Adrenal gland (tissue), 12 donors: Measurements from ENCODE around the gene PARVB. TPM values are rescaled to one million over a fixed set of nuclear protein-coding genes. Genes with fewer than 3 reads are reported as not detected.

ENCODE experiments used
- DNase-seq, 7 donors: peaks; one replicate each; pipeline ENCODE4 v3.0.0-alpha.2; 2019 to 2020
- H3K27ac ChIP-seq, 5 donors: fragments of 200-600 bp; sonication (generic) in 4 of 5; 1 replicate in 3 of 5; 2 replicates in 2 of 5; pipeline versions ENCODE4 v1.5.1 to v1.8.0; 2016 to 2020; ENCODE audit warnings: mild to moderate bottlenecking in 1 of 5
- H3K27me3 ChIP-seq: fragments of 200-600 bp; 2 replicates; pipeline ENCODE4 v1.8.0; 2021
- H3K36me3 ChIP-seq, 2 donors: fragments of 200-600 bp; replicated peaks in 1 of 2; 1 replicate in 1 of 2; 2 replicates in 1 of 2; pipeline versions ENCODE4 v1.5.1 to v1.8.0; 2018 to 2022
- H3K4me1 ChIP-seq, 2 donors: fragments of 200-600 bp; replicated peaks in 1 of 2; 1 replicate in 1 of 2; 2 replicates in 1 of 2; pipeline versions ENCODE4 v1.5.1 to v1.8.0; 2018 to 2021
- H3K4me3 ChIP-seq, 4 donors: fragments of 200-600 bp; sonication (generic) in 3 of 4; one replicate each; pipeline ENCODE4 v1.5.1; 2016 to 2018
- H3K9me3 ChIP-seq, 3 donors: fragments of 200-600 bp; sonication (generic) in 1 of 3; replicated peaks in 1 of 3; 1 replicate in 2 of 3; 2 replicates in 1 of 3; pipeline versions ENCODE4 v1.5.1 to v1.8.0; 2016 to 2021
- CTCF ChIP-seq, 6 experiments: fragments of 450-650 bp in 4 of 6; fragments of 200-600 bp in 2 of 6; sonication (generic) in 1 of 6; IDR thresholded peaks; 1 replicate in 5 of 6; 2 replicates in 1 of 6; pipeline versions ENCODE4 v1.5.1 to v1.8.0; 2016 to 2021; ENCODE audit warnings: antibody characterized with exemption in 6 of 6, mild to moderate bottlenecking in 2 of 6, moderate library complexity in 1 of 6
- POLR2A ChIP-seq, 2 donors: fragments of 450-650 bp; IDR thresholded peaks; one replicate each; pipeline ENCODE4 v1.6.1; 2017; ENCODE audit warnings: antibody characterized with exemption in 2 of 2, mild to moderate bottlenecking in 2 of 2, moderate library complexity in 1 of 2
- WGBS, 4 donors: extraction: QIAGEN DNeasy Blood & Tissue Kit in 2 of 4; methylation state at CpG; one replicate each; pipeline versions ENCODE4 v1.1.5 to v1.1.7; 2013 to 2017; 5-methylcytosine and 5-hydroxymethylcytosine counted together
- intact Hi-C, 2 donors: fragments of 100-400 bp; cut with DNase I; formaldehyde crosslinking; loops; one replicate each; pipeline versions ENCODE4 v1.14.1 to v1.15.0; 2022 to 2023
- polyA plus RNA-seq, 3 donors: library from polyadenylated mRNA; stranded (reverse); fragments of 200-250 nt in 2 of 3; fragments of 350-450 nt in 1 of 3; fragmentation: Illumina TruSeq in 1 of 3; extraction: RNeasy Lipid Tissue Mini Kit (QIAGEN cat#74804) in 1 of 3; gene quantifications; one replicate each; pipeline ENCODE4 v1.2.3, GENCODE V29; 2013 to 2014
- total RNA-seq, 9 donors: library from RNA; depleted of rRNA in 4 of 9; stranded (reverse); fragments of >200 nt in 4 of 9; fragments of 120-200 nt in 1 of 9; fragmentation: NEBNext Ultra II Directional in 1 of 9; extraction: Animal tissue kit (Norgen Biotek cat#: 25700) in 1 of 9; gene quantifications; one replicate each; pipeline versions ENCODE4 v1.1.0 to v1.2.4, GENCODE V29; 2013 to 2023
- donor health status: healthy with polysubstance abuse.
- donor health status: Bipolar disorder and iron deficiency.
- donor health status: DM: yes; HTN: yes; CAD: no.
- donor health status: DM: no; HTN: no; CAD: no.
- donor health status: DM: no; HTN: no; CAD: no.
- donor health status: DM: yes; HTN: yes; CAD: no.

PARVB gene
- total and polyA plus RNA-seq, 12 donors: 16.9 to 77.6 (median 45.9) TPM

GRCh38 chr22:44207981-44208317, 183.8 kb downstream of the PARVB start:
- Histone ChIP-seq H3K4me3 (no peak overlapping the region), H3K4me1 (no peaks in the 10 kb centered on the region), H3K9me3 (no peaks in the 10 kb centered on the region), H3K27me3 (no peaks in the 10 kb centered on the region), H3K36me3 (no peaks in the 10 kb centered on the region), H3K27ac (no peak overlapping the region)
- WGBS, 4 donors: 85 to 87% (median 86%) methylated on average over 4 of the region's 4 CpGs
- intact Hi-C loops: no loop called here
- DNase-seq: no peak
- TF ChIP-seq POLR2A (IDR thresholded peaks at IDR 0.05): no peak
- no peak for TF ChIP-seq CTCF (IDR thresholded peaks at IDR 0.05)

- no peaks in the 10 kb centered on the region for H3K27me3 ChIP-seq
These were observed 185.2 kb downstream of the PARVB start for GRCh38 chr22:44209343-44209742.

GRCh38 chr22:44210722-44211121, 186.6 kb downstream of the PARVB start:
- Histone ChIP-seq H3K4me3 (no peak overlapping the region), H3K27ac (no peak overlapping the region), H3K36me3 (no peaks in the 10 kb centered on the region), H3K27me3 (no peaks in the 10 kb centered on the region), H3K4me1 (no peaks in the 10 kb centered on the region), H3K9me3 (no peaks in the 10 kb centered on the region)
- no peak for TF ChIP-seq CTCF (IDR thresholded peaks at IDR 0.05)
- no peak for TF ChIP-seq POLR2A (IDR thresholded peaks at IDR 0.05)
- WGBS, 4 donors: 64 to 84% (median 77%) methylated on average over 4 of the region's 4 CpGs
- intact Hi-C loops: no loop called here
- DNase-seq: peak in 1 of 7 donors; percentile 9

More at GRCh38 chr22:44209343-44209742, 185.2 kb downstream of the PARVB start:
- no peak overlapping the region for H3K27ac ChIP-seq
- 73 to 79% (median 78%) methylated on average over 3 of the region's 3 CpGs for WGBS, 4 donors
- no peak overlapping the region for H3K4me3 ChIP-seq
- no peaks in the 10 kb centered on the region for H3K36me3 ChIP-seq
- TF ChIP-seq POLR2A (IDR thresholded peaks at IDR 0.05): no peak
- intact Hi-C loops: no loop called here
- H3K9me3 ChIP-seq: no peaks in the 10 kb centered on the region
- no peak for DNase-seq
- no peaks in the 10 kb centered on the region for H3K4me1 ChIP-seq

GRCh38 chr22:44211256-44211945, 187.3 kb downstream of the PARVB start:
- H3K27ac ChIP-seq: peak overlapping the region in 2 of 5 donors; percentile 17 to 60
- intact Hi-C loops: no loop called here

More at GRCh38 chr22:44211256-44211945, 187.3 kb downstream of the PARVB start:
- Histone ChIP-seq H3K9me3 (no peaks in the 10 kb centered on the region), H3K36me3 (no peaks in the 10 kb centered on the region), H3K27me3 (no peaks in the 10 kb centered on the region), H3K4me1 (no peaks in the 10 kb centered on the region), H3K4me3 (no peak overlapping the region)
- no peak for TF ChIP-seq CTCF (IDR thresholded peaks at IDR 0.05)
- TF ChIP-seq POLR2A (IDR thresholded peaks at IDR 0.05): no peak
- 66 to 70% (median 66%) methylated on average over 6 of the region's 6 CpGs for WGBS, 4 donors
- DNase-seq: peak in 4 of 7 donors; percentile 9 to 33 (median 22)
